ENCODE data around the gene MADD. TPM values are rescaled to one million over a fixed set of nuclear protein-coding genes. Genes with fewer than 3 reads are reported as not detected.

MADD gene
- total RNA-seq, 1 donor from 2014 or later, result 40.9 TPM

GRCh38 chr11:47284151-47284550 is 14.2 kb downstream of the MADD start:
- Histone ChIP-seq H3K27ac (replicated peaks) (no peak overlapping the region), H3K4me3 (no peak overlapping the region), H3K4me1 (peaks cover 68% of the 10 kb centered on the region), H3K27me3 (ENCODE audit: low read depth) (no peaks in the 10 kb centered on the region), H3K36me3 (peaks cover 100% of the 10 kb centered on the region), H3K9me3 (replicated peaks) (no peaks in the 10 kb centered on the region)
- no peak for TF ChIP-seq CTCF (IDR thresholded peaks at IDR 0.05; ENCODE audit: borderline replicate concordance)
- no peak for DNase-seq
- intact Hi-C loops (cut with micrococcal nuclease), result no loop called here

DNA sequence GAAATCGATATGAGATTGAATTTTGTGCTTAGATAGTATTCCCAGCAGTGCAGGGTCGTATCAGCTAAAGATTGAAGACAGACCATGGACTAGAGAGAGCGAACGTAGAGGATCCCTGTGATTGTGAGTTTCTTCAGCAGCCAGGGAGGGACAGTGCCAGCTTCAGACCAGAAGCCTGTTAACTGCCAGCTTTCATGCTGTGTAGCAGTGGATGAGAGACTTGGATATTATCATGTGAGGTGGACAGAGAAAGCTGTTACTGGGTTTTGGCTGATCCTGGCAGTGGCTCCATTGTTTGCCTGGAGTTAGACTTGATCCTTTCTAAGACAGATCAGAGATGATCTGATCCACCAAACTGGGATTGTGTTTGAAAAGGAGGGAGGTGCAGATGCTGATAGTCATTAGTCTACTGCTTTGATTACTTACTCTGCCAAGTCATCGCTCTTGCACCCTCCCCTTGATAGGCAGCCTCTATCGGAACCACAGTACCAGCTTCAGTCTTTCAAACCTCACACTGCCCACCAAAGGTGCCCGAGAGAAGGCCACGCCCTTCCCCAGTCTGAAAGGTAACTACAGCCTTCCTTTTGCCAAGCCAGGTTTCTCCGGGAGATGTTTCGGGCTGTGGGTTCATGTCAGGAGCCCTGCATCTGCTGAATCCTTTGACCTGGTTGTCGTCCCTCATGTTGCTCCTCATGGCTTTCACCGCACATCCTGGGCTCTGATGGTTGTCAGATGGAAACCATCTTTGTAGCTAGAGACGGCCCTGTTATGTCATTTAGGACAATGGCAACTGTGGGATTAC is 16.2 kb downstream of the MADD start:
- Histone ChIP-seq H3K4me1 (peaks cover 54% of the 10 kb centered on the region), H3K36me3 (peaks cover 100% of the 10 kb centered on the region), H3K27me3 (ENCODE audit: low read depth) (no peaks in the 10 kb centered on the region), H3K4me3 (no peak overlapping the region), H3K27ac (replicated peaks) (peak overlapping the region; percentile 93), H3K9me3 (replicated peaks) (no peaks in the 10 kb centered on the region)
- intact Hi-C loops (cut with micrococcal nuclease), result no loop called here
- no peak for DNase-seq
- no peak for TF ChIP-seq CTCF (IDR thresholded peaks at IDR 0.05; ENCODE audit: borderline replicate concordance)

GRCh38 chr11:47288066-47288465 is 18.1 kb downstream of the MADD start:
- Histone ChIP-seq H3K36me3 (peaks cover 100% of the 10 kb centered on the region), H3K9me3 (replicated peaks) (no peaks in the 10 kb centered on the region), H3K27ac (replicated peaks) (peak overlapping the region; percentile 93), H3K4me3 (no peak overlapping the region), H3K4me1 (peaks cover 51% of the 10 kb centered on the region), H3K27me3 (ENCODE audit: low read depth) (no peaks in the 10 kb centered on the region)
- intact Hi-C loops (cut with micrococcal nuclease), result no loop called here
- no peak for DNase-seq
- TF ChIP-seq CTCF (IDR thresholded peaks at IDR 0.05; ENCODE audit: borderline replicate concordance), result no peak

DNA sequence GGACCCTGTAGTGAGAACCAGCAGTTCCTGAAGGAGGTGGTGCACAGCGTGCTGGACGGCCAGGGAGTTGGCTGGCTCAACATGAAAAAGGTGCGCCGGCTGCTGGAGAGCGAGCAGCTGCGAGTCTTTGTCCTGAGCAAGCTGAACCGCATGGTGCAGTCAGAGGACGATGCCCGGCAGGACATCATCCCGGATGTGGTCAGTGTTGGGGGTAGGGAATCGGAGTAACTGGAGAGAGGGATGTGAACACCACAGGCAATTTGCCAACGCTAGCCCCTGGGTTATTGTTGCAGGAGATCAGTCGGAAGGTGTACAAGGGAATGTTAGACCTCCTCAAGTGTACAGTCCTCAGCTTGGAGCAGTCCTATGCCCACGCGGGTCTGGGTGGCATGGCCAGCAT is 19.9 kb downstream of the MADD start:
- no peak for TF ChIP-seq CTCF (IDR thresholded peaks at IDR 0.05; ENCODE audit: borderline replicate concordance)
- Histone ChIP-seq H3K4me1 (peaks cover 46% of the 10 kb centered on the region), H3K36me3 (peaks cover 100% of the 10 kb centered on the region), H3K27ac (replicated peaks) (no peak overlapping the region), H3K4me3 (no peak overlapping the region), H3K27me3 (ENCODE audit: low read depth) (no peaks in the 10 kb centered on the region), H3K9me3 (replicated peaks) (no peaks in the 10 kb centered on the region)
- no peak for DNase-seq
- intact Hi-C loops (cut with micrococcal nuclease), result no loop called here

GRCh38 chr11:47295385-47295784 is 25.5 kb downstream of the MADD start:
- DNase-seq, result no peak
- Histone ChIP-seq H3K4me1 (no peaks in the 10 kb centered on the region), H3K27me3 (ENCODE audit: low read depth) (no peaks in the 10 kb centered on the region), H3K36me3 (peaks cover 100% of the 10 kb centered on the region), H3K9me3 (replicated peaks) (peaks cover 25% of the 10 kb centered on the region), H3K4me3 (no peak overlapping the region), H3K27ac (replicated peaks) (no peak overlapping the region)
- intact Hi-C loops (cut with micrococcal nuclease), result no loop called here
- TF ChIP-seq CTCF (IDR thresholded peaks at IDR 0.05; ENCODE audit: borderline replicate concordance), result no peak

All from left ventricle myocardium inferior (tissue), 1 donor.